Stimulated activated CD8-positive, alpha-beta memory T cell treated with anti-CD3 and anti-CD28 coated beads, Interleukin-4, amount 100 ng/mL, for 24 hours (primary cell): ENCODE measurements around the gene NEAT1.
A peak's percentile ranks its signal among the peaks of the same experiment; 100 is the strongest.

ENCODE experiments used
- DNase-seq: peaks from one replicate; pipeline ENCODE4 v3.0.0-alpha.2; 2020; ENCODE audit warnings: low read depth

Gene NEAT1

GRCh38 chr11:65421794-65422632 lies 585 bp upstream of the NEAT1 start:
- DNase-seq = peak; percentile 92

GRCh38 chr11:65423516-65424204 lies 1.1 kb downstream of the NEAT1 start:
- no peak for DNase-seq

GRCh38 chr11:65424205-65425104 lies 1.9 kb downstream of the NEAT1 start:
- peak; percentile 61 for DNase-seq

- DNase-seq = peak; percentile 59
Observed at GRCh38 chr11:65425105-65425970, 2.7 kb downstream of the NEAT1 start.

- no peak for DNase-seq
Observed at GRCh38 chr11:65425971-65426838, 3.6 kb downstream of the NEAT1 start.

- no peak for DNase-seq
Observed at GRCh38 chr11:65426839-65427690, 4.5 kb downstream of the NEAT1 start.

- no peak for DNase-seq
Observed at GRCh38 chr11:65427691-65428577, 5.3 kb downstream of the NEAT1 start.

- DNase-seq = no peak
Observed at GRCh38 chr11:65428578-65429067, 6.0 kb downstream of the NEAT1 start.

GRCh38 chr11:65429068-65429681 lies 6.6 kb downstream of the NEAT1 start:
- no peak for DNase-seq

GRCh38 chr11:65429724-65430405 lies 7.3 kb downstream of the NEAT1 start:
- DNase-seq = no peak

- DNase-seq = no peak
Observed at GRCh38 chr11:65430406-65431217, 8.0 kb downstream of the NEAT1 start.

GRCh38 chr11:65431451-65432099 lies 9.0 kb downstream of the NEAT1 start:
- no peak for DNase-seq

GRCh38 chr11:65432100-65432650 lies 9.6 kb downstream of the NEAT1 start:
- DNase-seq = no peak

GRCh38 chr11:65432686-65433582 lies 10.3 kb downstream of the NEAT1 start:
- DNase-seq = no peak
